H1 (cell line): ENCODE data around the gene PPFIBP2. TPM values are rescaled to one million over a fixed set of nuclear protein-coding genes. Genes with fewer than 3 reads are reported as not detected.

ENCODE experiments used
- CTCF ChIA-PET: fragments of 300-600 bp; sonication (Branson Sonifier 250); formaldehyde crosslinking; loops from one replicate; lab custom pipeline; 2021; ENCODE audit not compliant: partially characterized antibody; lab: Charles Lee
- POLR2A ChIA-PET: fragments of 300-600 bp; sonication (Branson Sonifier 250); formaldehyde crosslinking; loops from one replicate; lab custom pipeline; 2021; ENCODE audit warnings: inconsistent platforms; ENCODE audit not compliant: partially characterized antibody; lab: Charles Lee
- DNase-seq, 2 experiments: peaks; one replicate each; pipeline versions ENCODE4 v3.0.0 to v3.0.0-alpha.2; 2010 to 2022; ENCODE audit warnings: low spot score in 2 of 2, low read depth in 1 of 2, mixed read lengths in 1 of 2
- FAIRE-seq: peaks from 2 replicates; lab custom pipeline; 2011; peaks lifted over from hg19 to GRCh38; lab: Jason Lieb, UNC
- H2AFZ ChIP-seq: 2 replicates; pipeline ENCODE4 v1.8.1; 2012; ENCODE audit warnings: low read length, inconsistent platforms
- H2AK5ac ChIP-seq: 2 replicates; pipeline ENCODE4 v1.6.1; 2013; ENCODE audit warnings: low read depth, low read length
- H2BK120ac ChIP-seq: replicated peaks from 2 replicates; pipeline ENCODE3; 2013; ENCODE audit warnings: low read depth, low read length, inconsistent platforms
- H2BK12ac ChIP-seq: 2 replicates; pipeline ENCODE4 v1.6.1; 2013; ENCODE audit warnings: low read depth, low read length
- H2BK15ac ChIP-seq: 2 replicates; pipeline ENCODE4 v1.6.1; 2013; ENCODE audit warnings: low read length
- H2BK20ac ChIP-seq: 2 replicates; pipeline ENCODE4 v1.6.1; 2013; ENCODE audit warnings: low read length
- H2BK5ac ChIP-seq: 2 replicates; pipeline ENCODE4 v1.6.1; 2013; ENCODE audit warnings: low read depth, low read length
- H3K14ac ChIP-seq: 2 replicates; pipeline ENCODE4 v1.6.1; 2013; ENCODE audit warnings: inconsistent platforms; ENCODE audit not compliant: insufficient read length
- H3K18ac ChIP-seq: 2 replicates; pipeline ENCODE4 v1.6.1; 2013; ENCODE audit warnings: low read length; ENCODE audit errors: extremely low read depth
- H3K23ac ChIP-seq: 2 replicates; pipeline ENCODE4 v1.6.1; 2013; ENCODE audit warnings: inconsistent platforms; ENCODE audit not compliant: insufficient read length
- H3K23me2 ChIP-seq: 2 replicates; pipeline ENCODE4 v1.6.1; 2013; ENCODE audit warnings: low read depth, low read length
- H3K27ac ChIP-seq: 2 replicates; pipeline ENCODE4 v1.6.1; 2011; ENCODE audit warnings: low read depth, low read length, inconsistent platforms
- H3K27me3 ChIP-seq, 4 experiments: replicated peaks in 1 of 4; 1 replicate in 1 of 4; 2 replicates in 3 of 4; pipeline versions ENCODE4 v1.6.1 to v1.8.1; 2011 to 2013; ENCODE audit warnings: low read length in 3 of 4, mild to moderate bottlenecking in 3 of 4, inconsistent platforms in 2 of 4, mixed read lengths in 2 of 4, moderate library complexity in 1 of 4; ENCODE audit not compliant: control insufficient read depth in 3 of 4, insufficient read depth in 3 of 4; ENCODE audit errors: extremely low read depth in 1 of 4
- H3K36me3 ChIP-seq, 4 experiments: 2 replicates each; pipeline versions ENCODE4 v1.6.1 to v1.8.1; 2011 to 2013; ENCODE audit warnings: mild to moderate bottlenecking in 4 of 4, low read length in 3 of 4, moderate library complexity in 2 of 4, control low read depth in 1 of 4, inconsistent platforms in 1 of 4; ENCODE audit not compliant: insufficient read depth in 4 of 4, control insufficient read depth in 2 of 4
- H3K4ac ChIP-seq: replicated peaks from 2 replicates; pipeline ENCODE3; 2013; ENCODE audit warnings: low read length, low read depth, mixed read lengths, inconsistent platforms; ENCODE audit not compliant: insufficient read length
- H3K4me1 ChIP-seq, 4 experiments: replicated peaks in 1 of 4; 1 replicate in 1 of 4; 2 replicates in 3 of 4; pipeline versions ENCODE4 v1.6.1 to v1.8.1; 2011 to 2013; ENCODE audit warnings: low read length in 3 of 4, inconsistent platforms in 2 of 4, mixed read lengths in 1 of 4; ENCODE audit not compliant: insufficient read depth in 4 of 4, control insufficient read depth in 3 of 4
- H3K4me2 ChIP-seq, 2 experiments: 2 replicates each; pipeline versions ENCODE4 v1.6.1 to v1.8.1; 2011 to 2013; ENCODE audit warnings: low read depth in 2 of 2, low read length in 2 of 2, control low read depth in 1 of 2, inconsistent platforms in 1 of 2, mild to moderate bottlenecking in 1 of 2; ENCODE audit not compliant: insufficient read depth in 1 of 2
- H3K4me3 ChIP-seq, 4 experiments: fragments of 200-600, 300-600 bp in 1 of 4; sonication (generic), shearing (Covaris generic), sonication (Bioruptor Twin) in 1 of 4; 2 replicates each; pipeline versions ENCODE4 v1.5.1 to v1.8.1; 2011 to 2016; ENCODE audit warnings: low read length in 4 of 4, low read depth in 3 of 4, control low read depth in 2 of 4, inconsistent platforms in 2 of 4, mild to moderate bottlenecking in 2 of 4, mixed read lengths in 1 of 4, moderate library complexity in 1 of 4; ENCODE audit not compliant: insufficient read depth in 2 of 4; ENCODE audit errors: extremely low read depth in 1 of 4
- H3K56ac ChIP-seq: replicated peaks from 2 replicates; pipeline ENCODE3; 2013; ENCODE audit warnings: low read depth, mild to moderate bottlenecking, mixed read lengths, low read length, inconsistent platforms; ENCODE audit not compliant: insufficient read length
- H3K79me1 ChIP-seq: 2 replicates; pipeline ENCODE4 v1.6.1; 2013; ENCODE audit warnings: low read depth, low read length, control low read depth
- H3K79me2 ChIP-seq, 2 experiments: 2 replicates each; pipeline versions ENCODE4 v1.6.1 to v1.8.1; 2012 to 2013; ENCODE audit warnings: low read length in 2 of 2, mild to moderate bottlenecking in 2 of 2, inconsistent platforms in 1 of 2; ENCODE audit not compliant: insufficient read depth in 2 of 2, control insufficient read depth in 1 of 2
- H3K9ac ChIP-seq, 4 experiments: replicated peaks in 1 of 4; 1 replicate in 1 of 4; 2 replicates in 3 of 4; pipeline versions ENCODE4 v1.6.1 to v1.8.1; 2011 to 2013; ENCODE audit warnings: low read depth in 3 of 4, low read length in 3 of 4, control low read depth in 2 of 4, mild to moderate bottlenecking in 2 of 4, moderate library complexity in 2 of 4, inconsistent platforms in 1 of 4; ENCODE audit errors: extremely low read depth in 1 of 4
- H3K9me3 ChIP-seq, 2 experiments: 2 replicates each; pipeline versions ENCODE4 v1.6.1 to v1.8.1; 2012 to 2013; ENCODE audit warnings: mild to moderate bottlenecking in 2 of 2, moderate library complexity in 2 of 2, control low read depth in 1 of 2, inconsistent platforms in 1 of 2, low read depth in 1 of 2, low read length in 1 of 2, mixed read lengths in 1 of 2; ENCODE audit not compliant: insufficient read depth in 2 of 2
- H4K20me1 ChIP-seq, 2 experiments: replicated peaks in 1 of 2; 2 replicates each; pipeline versions ENCODE3 to v1.8.1; 2011 to 2013; ENCODE audit warnings: inconsistent platforms in 2 of 2, low read length in 2 of 2, mild to moderate bottlenecking in 1 of 2; ENCODE audit not compliant: insufficient read depth in 2 of 2, control insufficient read depth in 1 of 2
- H4K5ac ChIP-seq: 2 replicates; pipeline ENCODE4 v1.6.1; 2013; ENCODE audit warnings: low read length, low read depth, mixed read lengths, inconsistent platforms; ENCODE audit not compliant: insufficient read length
- H4K8ac ChIP-seq: 2 replicates; pipeline ENCODE4 v1.8.0; 2013; ENCODE audit warnings: mild to moderate bottlenecking, moderate library complexity, low read length, inconsistent platforms; ENCODE audit not compliant: insufficient read depth; ENCODE audit errors: extremely low read depth
- H4K91ac ChIP-seq: replicated peaks from 2 replicates; pipeline ENCODE3; 2013; ENCODE audit warnings: low read length, mixed read lengths, inconsistent platforms; ENCODE audit not compliant: insufficient read length
- ASH2L ChIP-seq: fragments of 200-600, 300-600 bp; sonication (generic); IDR thresholded peaks from one replicate; pipeline ENCODE4 v1.7.1; 2017; ENCODE audit warnings: low read length
- HDAC2 ChIP-seq, 2 experiments: fragments of 300-600 bp in 1 of 2; sonication (generic) in 1 of 2; IDR thresholded peaks; 2 replicates each; pipeline ENCODE4 v1.6.1; 2011 to 2012; ENCODE audit warnings: low read depth in 2 of 2, low read length in 2 of 2, mild to moderate bottlenecking in 2 of 2, moderate library complexity in 2 of 2, borderline replicate concordance in 1 of 2, inconsistent platforms in 1 of 2
- SIRT6 ChIP-seq: IDR thresholded peaks from one replicate; pipeline ENCODE4 v1.7.1; 2012; ENCODE audit warnings: low read length, inconsistent platforms
- WGBS, 2 experiments: shearing (Covaris generic) in 1 of 2; methylation state at CpG; one replicate each; pipeline versions ENCODE4 v1.1.6 to v1.1.7; 2013 to 2015; ENCODE audit warnings: low lambda C conversion rate in 2 of 2, mixed read lengths in 2 of 2, inconsistent platforms in 1 of 2, low coverage in 1 of 2, missing lambda C conversion rate in 1 of 2; ENCODE audit not compliant: insufficient replicate concordance in 2 of 2, insufficient coverage in 1 of 2, insufficient read length in 1 of 2; ENCODE audit errors: extremely low coverage in 1 of 2, missing lambda C conversion rate in 1 of 2; 5-methylcytosine and 5-hydroxymethylcytosine counted together
- polyA plus RNA-seq, 7 experiments: library from polyadenylated mRNA; depleted of rRNA in 3 of 7; stranded (reverse) in 5 of 7; unstranded in 2 of 7; fragments of >200 nt in 5 of 7; fragments of 200-250 nt in 2 of 7; gene quantifications; 1 replicate in 5 of 7; 2 replicates in 1 of 7; 4 replicates in 1 of 7; pipeline versions ENCODE4 v1.2.1 to v1.2.3, GENCODE V29; 2011 to 2013; ENCODE audit warnings: missing spikeins in 2 of 7, mixed read lengths in 2 of 7
- total RNA-seq: library from RNA; stranded (reverse); fragmentation: NEBNext Ultra II Directional; extraction: Animal tissue kit (Norgen Biotek cat#: 25700); gene quantifications from 2 replicates; pipeline ENCODE4 v1.2.1, GENCODE V29; 2021

The PPFIBP2 gene
- total and polyA plus RNA-seq, 2 of the 8 experiments (the other 6 are each of a cell fraction or from before 2014, with no cell fraction given) = 5.5 to 9.8 TPM

DNA sequence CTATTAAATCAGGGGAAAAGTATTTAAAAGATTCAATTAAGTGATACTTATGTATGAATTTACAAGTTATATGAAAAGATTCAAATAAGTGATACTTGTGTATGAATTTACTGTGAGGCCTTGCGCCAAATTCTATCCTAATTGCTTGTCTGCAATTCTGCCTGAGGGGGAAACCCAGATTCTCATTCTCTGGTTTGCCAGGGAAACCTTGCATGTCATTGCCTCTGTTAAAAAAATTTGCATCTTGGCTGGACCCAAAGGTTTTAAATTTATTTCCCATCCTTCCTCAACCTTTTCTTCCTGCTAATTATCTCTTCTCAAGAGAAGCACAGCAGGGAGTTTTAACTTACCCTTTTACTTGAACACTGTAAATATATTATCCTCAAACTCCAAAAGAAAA, 14.7 kb upstream of the PPFIBP2 start:
- Histone ChIP-seq H3K4me1 (peaks cover 0 to 5% (median 2%) of the 10 kb centered on the region in 4 experiments; a peak in 2 of 7 replicates), H4K5ac (no peak overlapping the region), H2BK120ac (no peak overlapping the region), H3K56ac (no peak overlapping the region), H3K36me3 (no peaks in the 10 kb centered on the region), H3K23me2 (no peaks in the 10 kb centered on the region), H3K14ac (no peak overlapping the region), H3K9ac (no peak overlapping the region), H3K4ac (no peak overlapping the region), H2AFZ (no peak overlapping the region), H2BK5ac (no peak overlapping the region), H3K18ac (no peak overlapping the region), H2AK5ac (no peak overlapping the region), H3K23ac (no peak overlapping the region), H4K8ac (no peak overlapping the region), H3K27me3 (peaks cover 0 to 1% (median 0%) of the 10 kb centered on the region in 4 experiments; a peak in 1 of 7 replicates), H3K79me2 (no peaks in the 10 kb centered on the region), H2BK20ac (no peak overlapping the region), H4K91ac (no peak overlapping the region), H3K79me1 (no peaks in the 10 kb centered on the region), H4K20me1 (no peaks in the 10 kb centered on the region), H2BK12ac (no peak overlapping the region), H3K27ac (no peak overlapping the region), H3K9me3 (no peaks in the 10 kb centered on the region), H2BK15ac (no peak overlapping the region)
- FAIRE-seq (no peak), DNase-seq (no peak)
- ChIA-PET POLR2A (interaction anchor here (0.9 kb wide), 1 partner anchor 13 kb away, joined by 3 read pairs; no protein-coding TSS in a partner anchor), CTCF (interaction anchor here (1.4 kb wide), 1 partner anchor 167 kb away, joined by 4 read pairs; no protein-coding TSS in a partner anchor)
- TF ChIP-seq ASH2L (no peak), HDAC2 (IDR thresholded peaks at IDR 0.05; ENCODE audit: borderline replicate concordance in 1 of 2, low read depth in 2 of 2, low read length in 2 of 2) (no peak), SIRT6 (no peak)
- TF ChIP-seq, all 59 proteins: peak for 0
- H3K4me3 ChIP-seq = no peak overlapping the region
- H3K4me2 ChIP-seq = no peak overlapping the region
- 90% methylated on average over 1 of the region's 1 CpG; no CpG with 5 or more reads in 1 of the 2 experiments for WGBS, 2 experiments
